HG02759 (cell line): ENCODE measurements around the gene ICOS.
"Not testable (repeated sequence)": the region's sequence is repeated elsewhere in the genome, so short reads cannot be mapped to it uniquely, and the experiment has no call there.

Source experiments
- ATAC-seq: cut with Tn5 transposase; IDR thresholded peaks from one replicate; pipeline ENCODE4 v1.9.1; 2021; ENCODE audit warnings: mild to moderate bottlenecking, moderate library complexity; ENCODE audit not compliant: unreplicated experiment

Gene ICOS

DNA sequence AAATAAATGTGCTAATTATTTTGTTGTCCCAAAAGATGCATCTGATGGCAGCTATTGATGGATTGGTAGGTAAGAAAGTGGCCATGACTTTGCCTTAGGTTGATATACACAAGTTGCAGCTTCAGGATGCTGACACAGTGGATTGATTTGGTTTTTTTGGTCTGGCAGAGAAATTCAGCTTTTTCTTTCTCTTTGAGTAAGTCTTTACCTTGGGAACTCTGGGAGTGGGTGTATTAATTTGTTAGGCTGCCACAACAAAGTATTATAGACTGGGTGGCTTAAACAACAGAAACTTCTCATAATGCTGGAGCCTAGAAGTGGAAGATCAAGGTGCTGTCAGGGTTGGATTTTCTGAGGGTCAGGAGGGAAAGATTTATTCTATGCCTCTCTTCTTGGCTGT lies 19.8 kb upstream of the ICOS start:
- no peak for ATAC-seq

DNA sequence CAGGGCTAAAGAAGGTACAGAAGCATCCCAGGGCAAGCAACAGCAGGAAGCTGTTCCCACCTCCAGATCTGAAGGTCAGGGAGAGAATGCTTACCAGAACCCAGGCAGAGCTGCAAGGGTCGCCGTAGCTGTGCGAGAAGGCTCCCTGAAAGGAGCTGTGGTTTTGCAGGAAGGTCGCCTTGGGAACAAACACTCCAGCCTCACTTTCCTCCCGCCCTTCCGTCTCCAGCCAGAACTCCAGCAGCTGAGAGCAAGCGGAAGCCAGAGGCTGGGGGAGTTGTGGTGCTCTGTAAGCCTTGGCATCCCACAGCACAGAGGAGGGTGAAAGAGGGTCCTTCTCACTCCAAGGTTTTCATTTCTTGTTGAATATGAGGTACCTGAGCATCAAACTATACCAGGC lies 18.3 kb upstream of the ICOS start:
- no peak for ATAC-seq

DNA sequence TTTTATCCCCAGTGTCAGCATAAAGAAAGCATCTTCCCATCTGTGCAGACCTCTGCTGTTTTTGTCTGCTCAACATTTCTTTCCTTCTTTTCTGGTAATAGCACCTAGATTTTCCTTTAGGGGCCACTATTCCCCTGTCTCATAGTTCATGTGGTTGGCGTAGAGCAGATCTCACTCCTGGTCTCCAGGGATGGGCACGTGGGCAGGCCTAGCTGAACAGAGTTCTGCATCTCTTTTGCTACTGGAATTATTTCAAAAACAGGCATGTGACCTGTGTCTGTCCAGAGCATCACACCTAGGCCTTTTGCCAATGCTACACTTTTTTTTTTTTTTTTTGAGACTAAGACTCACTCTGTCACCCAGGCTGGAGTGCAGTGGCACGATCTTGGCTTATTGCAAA lies 17.7 kb upstream of the ICOS start:
- no peak for ATAC-seq

- ATAC-seq = no peak
These were observed 10.9 kb upstream of the ICOS start for GRCh38 chr2:203925512-203926158.

DNA sequence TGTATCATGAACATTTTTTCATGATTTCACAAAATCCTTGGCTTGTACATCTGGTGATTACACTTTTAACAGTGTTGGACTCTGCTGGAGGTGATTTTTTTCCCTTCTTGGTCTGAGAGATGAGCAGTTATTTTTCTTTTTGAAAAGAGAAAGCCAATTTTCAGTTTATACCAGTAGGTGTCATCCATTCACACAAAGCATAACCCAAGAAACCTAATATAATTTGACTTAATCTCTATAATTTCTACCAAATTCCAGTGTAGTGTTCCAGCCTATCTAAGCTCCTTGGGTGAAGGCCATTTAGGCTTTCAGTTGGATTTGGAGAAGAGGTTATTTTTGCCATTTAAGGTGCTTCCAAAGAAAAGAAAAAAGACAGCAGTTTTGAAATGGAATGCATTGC lies 7.7 kb upstream of the ICOS start:
- no peak for ATAC-seq

DNA sequence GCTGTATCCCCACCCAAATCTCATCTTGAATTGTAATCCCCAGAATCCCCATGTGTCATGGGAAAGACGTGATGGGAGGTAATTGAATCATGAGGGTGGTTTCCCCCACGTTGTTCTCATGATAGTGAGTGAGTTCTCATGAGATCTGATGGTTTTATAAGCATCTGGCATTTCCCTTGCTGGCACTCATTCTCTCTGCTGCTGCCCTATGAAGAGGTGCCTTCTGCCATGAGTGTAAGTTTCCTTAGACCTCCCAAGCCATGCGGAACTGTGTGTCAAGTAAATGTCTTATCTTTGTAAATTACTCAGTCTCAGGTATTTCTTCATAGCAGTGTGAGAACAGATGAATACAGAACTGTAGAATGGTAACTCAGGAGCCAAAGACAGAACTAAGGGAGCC lies 5.3 kb upstream of the ICOS start:
- ATAC-seq = not testable (repeated sequence)

DNA sequence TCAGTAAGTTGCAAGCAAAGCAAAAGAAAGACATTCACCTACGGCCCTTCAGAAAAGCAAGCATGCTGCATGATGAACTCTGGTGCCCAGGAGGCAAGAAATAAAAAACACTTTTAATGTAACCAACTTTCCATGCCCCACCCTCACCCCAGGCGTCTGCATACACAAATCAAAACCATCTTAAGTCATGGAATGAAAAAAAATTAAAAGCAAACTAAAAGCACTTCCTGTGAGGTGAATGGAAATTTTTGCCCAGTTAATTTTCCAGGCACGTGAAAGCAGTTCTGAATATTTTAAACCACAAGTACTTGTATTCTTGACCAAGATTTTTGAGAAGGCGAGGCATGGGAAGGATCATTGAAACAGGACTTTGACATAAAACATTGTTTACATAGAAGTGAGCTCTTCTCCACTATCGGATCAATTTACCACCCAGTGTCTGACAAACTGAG lies 2.5 kb upstream of the ICOS start:
- ATAC-seq = no peak

DNA sequence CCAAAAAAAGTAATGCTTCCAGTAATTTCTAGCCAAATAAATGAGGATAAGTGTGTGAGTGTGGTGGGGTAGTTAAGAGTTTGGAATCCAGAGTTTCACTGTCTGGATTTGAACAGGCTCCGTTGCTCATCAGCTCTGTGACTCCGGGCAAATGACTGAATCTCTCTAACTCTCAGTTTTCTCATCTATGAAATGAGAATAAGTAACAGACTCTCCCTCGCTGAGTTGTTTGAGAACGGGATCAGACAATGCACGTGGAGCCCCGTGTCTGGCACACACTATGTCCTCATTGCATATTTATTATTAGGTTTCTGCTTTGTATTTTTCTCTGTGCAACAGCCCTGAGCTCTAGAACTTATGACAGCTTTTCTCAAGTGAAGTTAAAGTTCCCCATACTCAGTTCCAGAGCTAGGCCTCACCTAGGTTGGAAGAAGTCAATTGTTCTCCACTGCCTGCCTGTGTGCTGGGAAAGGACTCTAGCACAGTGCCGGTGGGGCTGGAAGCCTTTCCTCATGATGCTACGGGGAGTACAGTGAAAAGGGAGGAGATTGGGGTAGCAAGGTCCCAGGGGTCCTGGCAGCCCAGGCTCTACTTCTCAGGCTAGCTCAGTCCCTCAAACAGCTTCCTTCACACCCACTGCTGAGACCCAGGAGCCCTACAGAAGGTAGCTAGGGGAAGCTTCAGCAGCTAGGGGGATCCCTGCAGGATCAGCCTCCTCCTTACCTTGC lies 1.7 kb upstream of the ICOS start:
- no peak for ATAC-seq

- ATAC-seq = no peak
These were observed 995 bp upstream of the ICOS start for GRCh38 chr2:203935568-203935967.

DNA sequence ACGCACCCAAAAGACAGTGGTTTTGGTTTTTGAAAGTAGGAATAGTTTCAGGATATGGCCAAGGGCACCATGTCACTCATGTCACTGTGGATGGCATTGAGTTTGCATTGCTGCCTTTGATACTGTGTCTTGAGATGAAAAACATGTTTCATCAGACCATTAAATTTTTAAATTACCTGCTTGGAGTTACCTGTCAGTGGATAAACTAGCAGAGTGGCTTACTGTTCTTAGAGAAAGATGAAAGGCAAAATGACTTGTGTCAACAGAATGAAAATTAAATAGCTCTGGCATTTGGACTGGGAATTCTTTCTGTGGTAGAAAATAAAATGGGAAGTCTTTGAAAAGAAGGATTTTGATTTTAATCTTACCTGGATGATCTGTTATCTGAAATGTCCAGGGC lies 386 bp downstream of the ICOS start:
- ATAC-seq = no peak

DNA sequence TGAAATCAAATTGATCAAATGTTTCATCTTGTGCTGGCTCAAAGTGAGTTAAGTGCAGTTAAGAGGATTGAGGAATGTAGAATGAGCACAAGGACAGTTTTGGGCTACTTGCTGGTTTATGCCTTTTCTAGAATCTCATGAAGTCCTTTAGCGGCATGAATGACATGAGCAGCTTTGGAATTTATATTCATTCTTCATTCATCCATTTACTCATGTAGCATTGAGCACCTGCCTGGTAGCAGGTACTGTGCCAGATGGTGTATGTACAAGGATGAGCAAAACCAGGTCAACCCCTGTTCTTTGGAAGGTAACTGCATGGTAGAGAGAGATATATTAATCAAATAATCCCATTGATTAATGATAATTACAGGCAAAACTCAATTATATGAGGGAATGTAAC lies 1.2 kb downstream of the ICOS start:
- no peak for ATAC-seq

- ATAC-seq = no peak
These were observed 3.5 kb downstream of the ICOS start for GRCh38 chr2:203940039-203940438.

DNA sequence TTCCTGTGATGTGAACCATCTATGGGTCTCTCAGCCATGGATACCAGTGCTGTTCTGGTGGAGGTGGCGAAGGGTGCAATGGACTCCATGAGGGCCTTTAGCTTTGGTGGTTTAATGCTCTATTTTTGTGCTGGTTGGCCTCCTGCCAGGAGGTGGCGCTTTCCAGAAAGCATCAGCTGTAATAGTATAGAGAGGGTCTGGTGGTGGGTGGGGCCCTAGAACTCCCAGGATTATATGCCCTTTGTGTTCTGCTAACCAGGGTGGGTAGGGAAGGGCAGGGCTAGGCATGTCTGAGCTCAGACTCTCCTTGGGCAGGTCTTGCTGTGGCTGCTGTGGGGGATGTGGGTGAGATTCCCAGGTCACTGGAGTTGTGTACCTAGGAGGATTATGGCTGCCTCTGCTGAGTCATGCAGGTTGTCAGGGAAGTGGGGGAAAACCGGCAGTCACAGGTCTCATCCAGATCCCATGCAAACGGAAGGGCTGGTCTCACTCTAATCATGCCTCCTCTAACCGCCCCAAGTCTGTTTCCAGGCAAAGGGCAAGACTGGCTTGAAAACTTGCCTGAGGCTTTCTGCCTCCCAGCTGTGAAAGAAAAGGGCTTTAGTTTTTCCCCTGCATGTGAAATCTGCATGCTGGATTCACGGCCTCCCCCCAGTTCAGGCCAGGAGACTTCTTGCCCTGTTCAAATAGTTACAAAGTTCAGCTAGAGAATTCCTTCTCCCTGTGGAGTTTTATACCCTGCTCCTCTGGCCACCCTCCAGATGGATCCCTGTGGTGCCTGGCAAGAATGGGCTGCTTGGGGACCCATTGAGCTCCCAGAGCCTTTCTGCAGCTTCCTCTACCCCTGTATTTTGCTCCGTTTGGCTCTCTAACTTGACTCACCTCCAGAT lies 7.2 kb downstream of the ICOS start:
- not testable (repeated sequence) for ATAC-seq

DNA sequence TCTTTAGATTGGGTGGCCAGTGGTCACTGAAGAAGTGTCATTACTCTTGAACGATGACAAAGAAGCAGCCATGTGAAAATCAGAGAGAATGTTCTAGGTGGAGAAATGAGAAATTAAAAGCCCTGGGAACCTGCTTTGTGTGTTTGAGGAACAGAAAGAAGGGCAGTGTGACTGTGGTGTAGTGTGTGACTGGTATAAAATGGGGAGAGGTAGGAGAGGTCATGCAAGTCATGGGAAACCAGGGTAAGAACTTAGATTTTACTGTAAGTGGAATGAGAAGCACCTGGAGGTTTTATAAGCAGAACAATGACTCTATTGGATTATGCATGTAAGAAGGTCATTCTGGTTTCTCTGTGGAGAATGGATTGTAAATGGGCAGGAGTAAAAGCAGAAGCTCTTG lies 12.2 kb downstream of the ICOS start:
- no peak for ATAC-seq

DNA sequence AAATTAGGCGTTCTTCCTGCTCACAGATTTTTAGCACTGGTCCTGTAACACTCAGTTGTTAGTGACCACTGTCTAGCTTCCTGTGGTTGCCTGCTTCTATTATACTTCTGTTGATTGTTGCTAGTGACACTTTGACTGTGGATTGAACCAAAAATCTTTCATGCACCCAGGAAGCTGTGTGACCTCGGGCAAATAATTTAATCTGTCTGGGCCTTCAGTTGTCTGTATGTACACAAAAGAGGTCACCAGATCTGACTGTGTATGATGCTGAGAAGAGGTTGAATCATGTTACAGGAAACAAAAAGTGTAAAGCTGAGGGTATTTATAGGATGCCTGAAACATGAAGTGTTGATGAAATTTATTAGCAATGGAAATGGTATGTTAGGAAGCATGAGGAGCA lies 12.7 kb downstream of the ICOS start:
- no peak for ATAC-seq

DNA sequence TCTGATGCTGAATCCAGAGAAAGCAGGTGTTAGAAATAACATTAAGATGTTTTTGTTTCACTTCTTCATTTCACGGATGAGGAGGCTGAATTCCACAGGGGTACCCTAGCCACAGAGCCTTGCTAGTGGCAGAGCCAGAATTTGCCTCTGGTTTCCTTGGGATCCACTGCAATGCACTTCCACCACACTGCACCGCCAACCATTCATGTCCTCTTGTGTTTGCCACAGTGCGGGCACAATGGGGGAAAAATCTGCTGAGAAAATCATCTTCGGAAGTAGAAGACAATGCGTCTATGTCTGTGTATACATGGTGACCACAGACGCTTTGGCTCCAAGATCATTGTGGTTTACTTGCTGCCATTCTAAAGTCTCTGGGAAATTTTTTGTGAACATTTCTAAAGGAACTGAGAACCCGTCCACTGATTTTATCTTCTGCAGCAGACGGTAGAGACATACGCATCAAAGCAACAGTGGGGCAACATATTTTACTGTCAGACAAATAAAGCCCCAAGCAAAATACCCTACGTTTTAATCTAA lies 14.9 kb downstream of the ICOS start:
- peak; percentile 58 for ATAC-seq

DNA sequence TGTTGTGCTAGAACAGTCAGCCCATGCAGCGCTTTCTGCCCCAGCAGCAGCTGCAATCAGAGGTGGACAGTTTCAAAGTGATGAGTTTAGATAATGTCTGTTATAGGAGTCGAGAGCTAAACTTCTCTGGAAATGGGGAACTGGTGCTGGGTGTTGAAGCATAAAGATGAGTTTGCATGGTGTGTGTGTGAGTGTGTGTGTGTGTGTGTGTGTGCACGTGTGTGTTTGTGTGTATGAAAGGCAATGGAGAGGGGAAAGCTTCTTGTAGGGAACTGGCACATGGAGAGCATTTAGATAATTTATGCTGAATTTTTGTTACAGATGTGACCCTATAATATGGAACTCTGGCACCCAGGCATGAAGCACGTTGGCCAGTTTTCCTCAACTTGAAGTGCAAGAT lies 22.7 kb downstream of the ICOS start:
- ATAC-seq = no peak

DNA sequence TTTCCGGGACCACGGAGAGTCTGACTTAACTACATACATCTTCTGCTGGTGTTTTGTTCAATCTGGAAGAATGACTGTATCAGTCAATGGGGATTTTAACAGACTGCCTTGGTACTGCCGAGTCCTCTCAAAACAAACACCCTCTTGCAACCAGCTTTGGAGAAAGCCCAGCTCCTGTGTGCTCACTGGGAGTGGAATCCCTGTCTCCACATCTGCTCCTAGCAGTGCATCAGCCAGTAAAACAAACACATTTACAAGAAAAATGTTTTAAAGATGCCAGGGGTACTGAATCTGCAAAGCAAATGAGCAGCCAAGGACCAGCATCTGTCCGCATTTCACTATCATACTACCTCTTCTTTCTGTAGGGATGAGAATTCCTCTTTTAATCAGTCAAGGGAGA lies 23.1 kb downstream of the ICOS start:
- ATAC-seq = no peak

GRCh38 chr2:203960811-203961210 lies 24.2 kb downstream of the ICOS start:
- ATAC-seq = no peak

- not testable (repeated sequence) for ATAC-seq
These were observed 28.6 kb downstream of the ICOS start for GRCh38 chr2:203965190-203965589.

DNA sequence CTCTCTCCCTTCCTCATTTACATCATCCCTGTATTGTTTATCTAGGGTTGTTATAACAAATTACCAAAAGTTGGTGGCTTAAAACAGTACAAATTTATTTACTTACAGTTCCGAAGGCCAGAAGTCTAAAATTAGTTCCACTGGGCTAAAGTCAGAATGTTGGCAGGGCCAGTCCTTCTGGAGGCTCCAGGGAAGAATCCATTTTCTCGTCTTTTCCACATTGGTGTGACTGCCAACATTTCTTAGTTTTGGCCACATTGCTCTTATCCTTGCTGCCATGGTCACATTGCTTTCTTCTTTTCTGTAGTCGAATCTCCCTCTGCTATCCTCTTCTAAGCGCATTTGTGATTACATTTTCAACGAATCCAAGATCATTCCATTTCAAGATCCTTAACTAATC lies 34.7 kb downstream of the ICOS start:
- no peak for ATAC-seq
